Pons (tissue), 1 donor: ENCODE results near the gene ZNF619.
A peak's percentile ranks its signal among the peaks of the same experiment; 100 is the strongest.

Experiments
- DNase-seq: peaks from one replicate; pipeline ENCODE4 v3.0.0-alpha.2; 2016; ENCODE audit warnings: low spot score

Gene ZNF619

GRCh38 chr3:40465456-40465855, 11.5 kb upstream of the ZNF619 start:
- no peak for DNase-seq

GRCh38 chr3:40468018-40468417, 8.9 kb upstream of the ZNF619 start:
- DNase-seq = no peak

- no peak for DNase-seq
Measured at GRCh38 chr3:40470701-40471100, 6.2 kb upstream of the ZNF619 start.

GRCh38 chr3:40477666-40478065, 744 bp downstream of the ZNF619 start:
- DNase-seq = no peak

- no peak for DNase-seq
Measured at GRCh38 chr3:40487172-40487571, 10.2 kb downstream of the ZNF619 start.

GRCh38 chr3:40490916-40491315, 14.0 kb downstream of the ZNF619 start:
- no peak for DNase-seq

GRCh38 chr3:40494698-40495097, 17.8 kb downstream of the ZNF619 start:
- DNase-seq = no peak

GRCh38 chr3:40497288-40497687, 20.4 kb downstream of the ZNF619 start:
- no peak for DNase-seq

- no peak for DNase-seq
Measured at GRCh38 chr3:40499952-40500351, 23.0 kb downstream of the ZNF619 start.

- DNase-seq = no peak
Measured at GRCh38 chr3:40502034-40502433, 25.1 kb downstream of the ZNF619 start.

- no peak for DNase-seq
Measured at GRCh38 chr3:40504636-40505430, 27.9 kb downstream of the ZNF619 start.

GRCh38 chr3:40505599-40506462, 28.9 kb downstream of the ZNF619 start, which contains the start of gene ZNF620:
TSS of gene ZNF620 (plus strand) at chr3:40506039. CDS start at chr3:40506353, 314 bp downstream.
- DNase-seq = peak; percentile 69

- DNase-seq = peak; percentile 36
Measured at GRCh38 chr3:40511031-40511718, 34.3 kb downstream of the ZNF619 start.

GRCh38 chr3:40516201-40516600, 39.3 kb downstream of the ZNF619 start:
- no peak for DNase-seq

GRCh38 chr3:40518067-40518466, 41.1 kb downstream of the ZNF619 start:
- DNase-seq = no peak

- DNase-seq = no peak
Measured at GRCh38 chr3:40518848-40519247, 41.9 kb downstream of the ZNF619 start.

GRCh38 chr3:40521254-40521653, 44.3 kb downstream of the ZNF619 start:
- no peak for DNase-seq

GRCh38 chr3:40523781-40524180, 46.9 kb downstream of the ZNF619 start:
- peak; percentile 62 for DNase-seq

GRCh38 chr3:40524222-40524567, 47.3 kb downstream of the ZNF619 start:
- peak; percentile 39 for DNase-seq

GRCh38 chr3:40524568-40525285, 47.8 kb downstream of the ZNF619 start, which contains the start of gene ZNF621:
TSS of gene ZNF621 (plus strand) at chr3:40524960. CDS start at chr3:40525841, 881 bp downstream.
- DNase-seq = peak; percentile 80

GRCh38 chr3:40528426-40528825, 51.5 kb downstream of the ZNF619 start:
- DNase-seq = peak; percentile 69

- DNase-seq = no peak
Measured at GRCh38 chr3:40532252-40532651, 55.3 kb downstream of the ZNF619 start.
